ENCODE measurements around the gene GTF2IRD1. TPM values are rescaled to one million over a fixed set of nuclear protein-coding genes. Genes with fewer than 3 reads are reported as not detected.

Gene GTF2IRD1
- total and polyA plus RNA-seq, 2 of the 13 experiments (the other 11 are each of a cell fraction or from before 2014, with no cell fraction given): 16.5 to 26.7 TPM

DNA sequence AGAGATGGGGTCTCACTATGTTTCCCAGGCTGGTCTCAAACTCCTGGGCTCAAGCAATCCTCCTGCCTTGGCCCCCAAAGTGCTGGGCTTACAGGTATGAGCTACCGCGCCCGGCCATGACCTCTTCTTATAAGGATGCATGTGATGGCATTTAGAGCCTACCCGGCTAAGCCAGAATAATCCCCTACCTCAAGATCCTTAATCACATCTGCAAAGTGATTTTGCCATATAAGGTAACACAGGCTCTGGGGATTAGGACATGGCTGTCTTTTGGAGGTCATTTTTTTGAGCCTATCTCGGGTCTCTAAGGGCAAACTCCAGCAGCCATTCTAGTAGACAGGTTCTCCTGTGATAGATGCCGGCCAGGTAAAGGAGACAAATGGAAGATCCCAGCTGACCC lies 39.6 kb downstream of the GTF2IRD1 start:
- Histone ChIP-seq H3K79me2 (ENCODE audit: insufficient read depth, low read length) (peaks cover 3% of the 10 kb centered on the region), H3K9ac (ENCODE audit: insufficient read depth, low read depth, low read length) (no peak overlapping the region; the same call in 1 of the 2 replicates), H3K36me3 (replicated peaks in 1 of 2; ENCODE audit: control insufficient read depth in 1 of 2, insufficient read depth in 2 of 2, low read length in 2 of 2) (peaks cover 0 to 4% of the 10 kb centered on the region in 2 experiments; a peak in 1 of 5 replicates), H3K4me2 (ENCODE audit: low read depth, low read length) (peak overlapping the region; percentile 40), H3K4me1 (ENCODE audit: insufficient read depth, low read length) (peaks cover 29% of the 10 kb centered on the region), H3K27me3 (ENCODE audit: control insufficient read depth in 1 of 2, insufficient read depth in 2 of 2, low read length in 2 of 2) (no peaks in the 10 kb centered on the region), H3K9me3 (ENCODE audit: low read length) (no peaks in the 10 kb centered on the region), H3K4me3 (replicated peaks in 1 of 3; ENCODE audit: insufficient read depth in 1 of 3, low read depth in 2 of 3, low read length in 3 of 3) (no peak overlapping the region; a peak in 1 of 6 replicates), H2AFZ (ENCODE audit: low read length) (no peak overlapping the region), H4K20me1 (ENCODE audit: insufficient read depth, low read length) (no peaks in the 10 kb centered on the region), H3K27ac (ENCODE audit: extremely low read length, insufficient read depth, low read length) (peak overlapping the region; percentile 92)
- TF ChIP-seq ZNF615 (CRISPR knock-in tag; IDR thresholded peaks at IDR 0.05; ENCODE audit: borderline replicate concordance): no peak
- peak; percentile 81 for TF ChIP-seq SRF (IDR thresholded peaks at IDR 0.05; ENCODE audit: low read depth, low read length)
- no peak for TF ChIP-seq ZNF335 (CRISPR knock-in tag; IDR thresholded peaks at IDR 0.05)
- TF ChIP-seq SIX4 (CRISPR knock-in tag; IDR thresholded peaks at IDR 0.05): no peak
- no peak for TF ChIP-seq NCOA5 (CRISPR knock-in tag; IDR thresholded peaks at IDR 0.05)
- TF ChIP-seq ZSCAN20 (CRISPR knock-in tag; IDR thresholded peaks at IDR 0.05; ENCODE audit: borderline replicate concordance): no peak
- no peak for DNase-seq (ENCODE audit: low spot score)
- WGBS (ENCODE audit: low lambda C conversion rate): 87% methylated on average over 6 of the region's 6 CpGs
- BruUV-seq (replicated peaks): no TSS peak
- ChIA-PET CTCF (ENCODE audit: low intra/inter-chr PET ratio, low total read pairs) (no interaction called here), POLR2A (no interaction called here)
- intact Hi-C loops (cut with micrococcal nuclease; ENCODE audit: unreplicated experiment) (no loop called here), in situ Hi-C loops (cut with HindIII; ENCODE audit: extremely low pct_ligation_motif_present, low pct_unique_long_range_greater_than_20kb) (no loop called here)
- ATAC-seq: no peak
- FAIRE-seq: no peak

DNA sequence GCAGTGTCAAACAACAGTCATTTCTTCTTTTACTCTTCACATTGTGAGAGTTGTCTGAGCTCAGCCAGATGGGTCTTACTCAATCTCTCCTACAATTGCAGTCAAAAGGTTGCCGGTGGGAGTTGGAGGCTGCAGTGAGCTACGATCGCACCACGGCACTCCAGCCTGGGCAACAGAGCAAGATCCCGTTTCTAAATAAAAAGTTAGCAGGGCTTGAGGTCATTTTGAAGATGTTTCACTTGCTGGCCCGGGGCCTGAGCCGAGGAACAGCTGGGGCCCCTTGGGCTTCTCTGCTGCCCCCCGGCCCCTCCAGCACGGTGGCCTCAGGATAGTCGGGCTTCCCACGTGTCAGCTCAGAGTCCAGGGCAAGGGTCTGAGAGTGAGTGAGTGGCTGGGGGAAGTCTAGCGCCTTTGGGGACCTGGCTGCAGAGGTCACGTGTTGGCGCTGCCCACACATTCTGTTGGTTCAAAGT lies 40.4 kb downstream of the GTF2IRD1 start:
- ChIA-PET POLR2A (no interaction called here), CTCF (ENCODE audit: low intra/inter-chr PET ratio, low total read pairs) (no interaction called here)
- peak overlapping the region; percentile 40 for H3K4me2 ChIP-seq (ENCODE audit: low read depth, low read length)
- H3K36me3 ChIP-seq (replicated peaks in 1 of 2; ENCODE audit: control insufficient read depth in 1 of 2, insufficient read depth in 2 of 2, low read length in 2 of 2): peaks cover 0 to 4% of the 10 kb centered on the region in 2 experiments; a peak in 1 of 5 replicates
- BruUV-seq (replicated peaks): no TSS peak
- H2AFZ ChIP-seq (ENCODE audit: low read length): no peak overlapping the region
- H3K9me3 ChIP-seq (ENCODE audit: low read length): no peaks in the 10 kb centered on the region
- H3K4me3 ChIP-seq (replicated peaks in 1 of 3; ENCODE audit: insufficient read depth in 1 of 3, low read depth in 2 of 3, low read length in 3 of 3): peak overlapping the region in 2 of 3 experiments; percentile 2 to 48; a peak in 2 of 6 replicates
- intact Hi-C loops (cut with micrococcal nuclease; ENCODE audit: unreplicated experiment): loop anchor here (1.0 kb wide), 1 partner anchor 39 kb away; no protein-coding TSS in a partner anchor
- H3K9ac ChIP-seq (ENCODE audit: insufficient read depth, low read depth, low read length): peak overlapping the region; percentile 63
- H3K27me3 ChIP-seq (ENCODE audit: control insufficient read depth in 1 of 2, insufficient read depth in 2 of 2, low read length in 2 of 2): no peaks in the 10 kb centered on the region
- in situ Hi-C loops (cut with HindIII; ENCODE audit: extremely low pct_ligation_motif_present, low pct_unique_long_range_greater_than_20kb): no loop called here
- FAIRE-seq (peak; percentile 64), DNase-seq (ENCODE audit: low spot score) (peak; percentile 65), ATAC-seq (peak; percentile 84)
- H3K4me1 ChIP-seq (ENCODE audit: insufficient read depth, low read length): peaks cover 32% of the 10 kb centered on the region
- H4K20me1 ChIP-seq (ENCODE audit: insufficient read depth, low read length): no peaks in the 10 kb centered on the region
- H3K79me2 ChIP-seq (ENCODE audit: insufficient read depth, low read length): peaks cover 3% of the 10 kb centered on the region
- WGBS (ENCODE audit: low lambda C conversion rate): 38% methylated on average over 14 of the region's 14 CpGs
- H3K27ac ChIP-seq (ENCODE audit: extremely low read length, insufficient read depth, low read length): peak overlapping the region; percentile 92
- no peak for TF ChIP-seq XBP1 (CRISPR knock-in tag; IDR thresholded peaks at IDR 0.05)
- no peak for TF ChIP-seq ZNF337 (CRISPR knock-in tag; IDR thresholded peaks at IDR 0.05; ENCODE audit: borderline replicate concordance, low read depth)
- no peak for TF ChIP-seq SPEN (CRISPR knock-in tag; IDR thresholded peaks at IDR 0.05; ENCODE audit: low read depth)
- no peak for TF ChIP-seq ZNF496 (CRISPR knock-in tag; IDR thresholded peaks at IDR 0.05; ENCODE audit: insufficient replicate concordance)
- TF ChIP-seq, protein P1, sequence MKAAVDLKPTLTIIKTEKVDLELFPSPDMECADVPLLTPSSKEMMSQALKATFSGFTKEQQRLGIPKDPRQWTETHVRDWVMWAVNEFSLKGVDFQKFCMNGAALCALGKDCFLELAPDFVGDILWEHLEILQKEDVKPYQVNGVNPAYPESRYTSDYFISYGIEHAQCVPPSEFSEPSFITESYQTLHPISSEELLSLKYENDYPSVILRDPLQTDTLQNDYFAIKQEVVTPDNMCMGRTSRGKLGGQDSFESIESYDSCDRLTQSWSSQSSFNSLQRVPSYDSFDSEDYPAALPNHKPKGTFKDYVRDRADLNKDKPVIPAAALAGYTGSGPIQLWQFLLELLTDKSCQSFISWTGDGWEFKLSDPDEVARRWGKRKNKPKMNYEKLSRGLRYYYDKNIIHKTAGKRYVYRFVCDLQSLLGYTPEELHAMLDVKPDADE (CRISPR knock-in tag; IDR thresholded peaks at IDR 0.05): no peak
- no peak for TF ChIP-seq FOSL1 (CRISPR knock-in tag; IDR thresholded peaks at IDR 0.05; ENCODE audit: borderline replicate concordance)
- peak; percentile 83 for TF ChIP-seq HNF4G (IDR thresholded peaks at IDR 0.05; ENCODE audit: borderline replicate concordance, low read depth, low read length)
- TF ChIP-seq HNF4G (CRISPR knock-in tag; IDR thresholded peaks at IDR 0.05; ENCODE audit: borderline replicate concordance, low read depth): peak; percentile 39; the same call in 1 of the 2 replicates
- TF ChIP-seq WIZ (CRISPR knock-in tag; IDR thresholded peaks at IDR 0.05): no peak
- TF ChIP-seq, protein P2, sequence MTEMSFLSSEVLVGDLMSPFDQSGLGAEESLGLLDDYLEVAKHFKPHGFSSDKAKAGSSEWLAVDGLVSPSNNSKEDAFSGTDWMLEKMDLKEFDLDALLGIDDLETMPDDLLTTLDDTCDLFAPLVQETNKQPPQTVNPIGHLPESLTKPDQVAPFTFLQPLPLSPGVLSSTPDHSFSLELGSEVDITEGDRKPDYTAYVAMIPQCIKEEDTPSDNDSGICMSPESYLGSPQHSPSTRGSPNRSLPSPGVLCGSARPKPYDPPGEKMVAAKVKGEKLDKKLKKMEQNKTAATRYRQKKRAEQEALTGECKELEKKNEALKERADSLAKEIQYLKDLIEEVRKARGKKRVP (CRISPR knock-in tag; IDR thresholded peaks at IDR 0.05): peak in 1 of 2 experiments; percentile 44; a peak in 1 of 4 replicates
- TF ChIP-seq ZNF672 (CRISPR knock-in tag; IDR thresholded peaks at IDR 0.05): no peak
- TF ChIP-seq MXI1 (IDR thresholded peaks at IDR 0.05; ENCODE audit: borderline replicate concordance, low read depth, low read length): peak; percentile 31; the same call in 1 of the 3 replicates
